EL (cell line): ENCODE data around the gene KRT82.
A peak's percentile ranks its signal among the peaks of the same experiment; 100 is the strongest.

Experiments
- DNase-seq: peaks from one replicate; pipeline ENCODE4 v3.0.0-alpha.2; 2016

KRT82 gene

GRCh38 chr12:52407918-52408317 is 1.8 kb upstream of the KRT82 start:
- DNase-seq, result no peak

GRCh38 chr12:52404951-52405350 is 1.2 kb downstream of the KRT82 start:
- no peak for DNase-seq

GRCh38 chr12:52403561-52403960 is 2.6 kb downstream of the KRT82 start:
- DNase-seq, result no peak

- no peak for DNase-seq
These were observed 3.1 kb downstream of the KRT82 start for GRCh38 chr12:52402873-52403540.

GRCh38 chr12:52402377-52402776 is 3.8 kb downstream of the KRT82 start:
- DNase-seq, result no peak

GRCh38 chr12:52401926-52402325 is 4.2 kb downstream of the KRT82 start:
- no peak for DNase-seq

GRCh38 chr12:52401526-52401925 is 4.6 kb downstream of the KRT82 start:
- DNase-seq, result no peak

- no peak for DNase-seq
These were observed 5.2 kb downstream of the KRT82 start for GRCh38 chr12:52400906-52401305.

- DNase-seq, result no peak
These were observed 6.4 kb downstream of the KRT82 start for GRCh38 chr12:52399756-52400155.

GRCh38 chr12:52398176-52398575 is 8.0 kb downstream of the KRT82 start:
- DNase-seq, result no peak

GRCh38 chr12:52396656-52397055 is 9.5 kb downstream of the KRT82 start:
- no peak for DNase-seq

- peak; percentile 43 for DNase-seq
These were observed 10.2 kb downstream of the KRT82 start for GRCh38 chr12:52395761-52396434.

- DNase-seq, result no peak
These were observed 11.2 kb downstream of the KRT82 start for GRCh38 chr12:52394836-52395405.

- no peak for DNase-seq
These were observed 13.6 kb downstream of the KRT82 start for GRCh38 chr12:52392465-52393007.

GRCh38 chr12:52391618-52392002 is 14.5 kb downstream of the KRT82 start:
- DNase-seq, result peak; percentile 31

GRCh38 chr12:52390739-52391617 is 15.2 kb downstream of the KRT82 start:
- DNase-seq, result peak; percentile 37

GRCh38 chr12:52389313-52390207 is 16.6 kb downstream of the KRT82 start:
- DNase-seq, result no peak

- no peak for DNase-seq
These were observed 18.3 kb downstream of the KRT82 start for GRCh38 chr12:52387859-52388258.

- DNase-seq, result no peak
These were observed 20.9 kb downstream of the KRT82 start, which contains the start of gene KRT84 for GRCh38 chr12:52385226-52385702. Gene KRT84 (minus strand): TSS chr12:52385652. CDS start chr12:52385585, 67 bp downstream.

- no peak for DNase-seq
These were observed 22.8 kb downstream of the KRT82 start for GRCh38 chr12:52383331-52383730.

GRCh38 chr12:52382854-52383253 is 23.3 kb downstream of the KRT82 start:
- no peak for DNase-seq

- no peak for DNase-seq
These were observed 24.9 kb downstream of the KRT82 start for GRCh38 chr12:52381206-52381605.
